GM18867 (cell line): ENCODE measurements around the gene ST6GALNAC3.
"Not testable (repeated sequence)": the region's sequence is repeated elsewhere in the genome, so short reads cannot be mapped to it uniquely, and the experiment has no call there.

Source experiments
- ATAC-seq: cut with Tn5 transposase; IDR thresholded peaks from one replicate; pipeline ENCODE4 v1.9.1; 2021; ENCODE audit warnings: mild to moderate bottlenecking, moderate library complexity; ENCODE audit not compliant: unreplicated experiment

The ST6GALNAC3 gene

DNA sequence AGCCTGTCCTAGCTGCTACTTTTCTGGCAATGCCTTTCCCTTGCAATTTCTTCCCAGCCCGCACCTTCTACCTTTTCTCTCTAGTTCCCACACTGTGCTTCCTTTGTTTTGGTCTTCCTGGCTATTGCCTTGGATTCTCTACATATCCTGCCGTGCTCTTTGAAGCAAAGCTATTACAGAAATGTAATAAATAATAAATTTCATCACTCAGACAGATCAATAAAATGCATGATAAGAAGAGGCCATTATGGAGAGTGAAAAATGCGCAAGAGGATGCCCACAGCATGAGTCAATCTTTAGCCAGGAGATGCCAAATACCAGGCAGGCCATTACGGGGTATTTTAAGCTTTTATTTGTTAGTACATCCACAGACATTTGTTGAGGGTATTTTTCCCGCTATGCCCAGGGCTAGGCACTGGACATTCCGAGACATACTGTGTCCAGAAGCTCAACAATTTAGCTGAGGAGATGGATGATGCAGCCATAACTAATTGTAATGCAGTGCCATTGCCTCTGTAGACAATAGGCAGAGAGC, 163.6 kb downstream of the ST6GALNAC3 start:
- no peak for ATAC-seq

DNA sequence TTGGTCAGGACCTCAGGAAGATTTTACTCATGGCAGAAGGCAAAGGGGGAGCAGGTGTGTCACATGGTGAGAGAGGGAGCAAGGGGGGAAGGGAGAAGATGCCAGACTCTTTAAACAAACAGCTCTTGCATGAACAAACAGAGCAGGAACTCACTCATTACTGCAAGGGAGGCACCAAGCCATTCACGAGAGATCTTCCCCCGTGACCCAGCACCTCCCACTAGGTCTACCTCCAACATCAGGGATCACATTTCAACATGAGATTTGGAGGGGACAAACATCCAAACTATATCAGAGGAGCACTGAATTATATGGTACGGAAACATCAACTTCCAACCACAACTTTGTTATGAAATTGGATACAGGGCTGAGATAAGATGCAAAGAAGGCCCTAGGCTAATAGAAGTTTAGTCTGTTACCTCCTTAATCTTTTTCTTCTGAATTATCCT, 164.9 kb downstream of the ST6GALNAC3 start:
- ATAC-seq, result no peak

DNA sequence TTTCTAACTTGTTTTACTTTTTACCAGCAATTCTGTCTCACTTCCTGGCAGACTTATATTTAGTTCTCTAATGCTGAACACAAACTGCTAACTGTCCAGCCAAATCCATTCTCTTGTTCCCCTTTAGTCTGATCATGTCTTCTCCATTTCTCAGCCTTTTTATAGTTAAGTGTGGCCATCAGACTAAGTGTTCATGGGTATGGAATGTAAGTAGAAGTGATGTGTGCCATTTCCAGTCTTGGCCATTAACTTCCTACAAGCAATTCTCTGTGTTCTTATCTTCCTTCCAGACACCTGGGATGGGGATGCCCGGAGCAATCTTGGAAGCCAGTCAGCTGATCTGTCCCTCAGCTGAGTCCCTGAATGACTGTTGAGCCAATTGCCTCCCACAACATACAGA, 165.8 kb downstream of the ST6GALNAC3 start:
- ATAC-seq, result no peak

DNA sequence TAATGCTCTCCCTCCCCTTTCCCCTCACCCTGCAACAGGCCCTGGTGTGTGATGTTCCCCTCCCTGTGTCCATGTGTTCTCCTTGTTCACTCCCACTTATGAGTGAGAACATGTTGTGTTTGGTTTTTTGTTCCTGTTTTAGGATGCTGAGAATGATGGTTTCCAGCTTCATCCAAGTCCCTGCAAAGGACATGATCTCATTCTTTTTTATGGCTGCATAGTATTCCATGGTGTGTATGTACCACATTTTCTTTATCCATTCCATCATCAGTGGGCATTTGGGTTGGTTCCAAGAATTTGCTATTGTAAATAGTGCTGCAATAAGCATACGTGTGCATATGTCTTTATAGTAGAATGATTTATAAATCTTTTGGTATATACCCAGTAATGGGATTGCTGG, 168.0 kb downstream of the ST6GALNAC3 start:
- ATAC-seq, result not testable (repeated sequence)

DNA sequence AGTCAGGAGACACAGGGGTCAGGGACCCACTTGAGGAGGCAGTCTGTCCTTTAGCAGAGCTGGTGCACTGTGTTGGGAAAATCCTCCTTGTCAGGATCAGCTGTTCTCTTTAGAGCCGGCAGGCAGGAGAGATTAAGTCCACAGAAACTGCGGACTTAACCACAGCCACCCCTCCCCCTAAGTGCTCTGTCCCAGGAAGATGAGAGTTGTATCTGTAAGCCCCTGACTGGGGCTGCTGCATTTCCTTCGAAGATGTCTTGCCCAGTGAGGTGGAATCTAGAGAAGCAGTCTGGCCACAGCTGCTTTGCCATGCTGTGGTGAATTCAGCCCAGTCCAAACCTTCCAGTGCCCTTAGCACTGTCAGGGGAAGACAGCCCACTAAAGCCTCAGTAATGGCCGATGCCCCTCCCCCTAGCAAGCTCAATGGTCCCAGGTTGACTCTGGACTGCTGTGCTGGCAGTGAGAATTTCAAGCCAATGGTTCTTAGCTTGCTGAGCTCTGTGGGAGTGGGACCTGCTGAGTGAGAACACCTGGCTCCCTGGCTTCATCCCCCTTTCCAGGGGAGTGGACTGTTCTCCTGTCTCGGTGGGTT, 172.8 kb downstream of the ST6GALNAC3 start:
- ATAC-seq, result no peak

DNA sequence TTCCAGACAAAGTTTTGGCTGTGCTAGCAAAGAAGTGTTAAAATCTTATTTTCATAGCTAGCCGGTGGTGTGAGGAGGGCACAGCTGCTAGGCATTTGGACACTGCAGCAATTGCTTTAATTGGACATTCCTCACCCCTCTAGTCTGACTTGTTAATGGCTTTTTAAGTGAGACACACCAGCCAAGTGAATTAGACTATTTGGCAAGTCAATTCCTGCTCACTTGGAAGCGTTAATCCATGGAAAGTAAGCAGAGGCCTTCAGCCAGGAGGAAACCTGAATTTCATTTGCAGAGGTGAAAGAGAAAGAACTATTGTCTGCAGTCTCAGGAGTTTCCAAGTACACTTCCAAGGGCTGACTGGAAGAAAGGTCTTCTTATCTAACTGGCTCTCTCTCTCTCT, 175.7 kb downstream of the ST6GALNAC3 start:
- ATAC-seq, result no peak

DNA sequence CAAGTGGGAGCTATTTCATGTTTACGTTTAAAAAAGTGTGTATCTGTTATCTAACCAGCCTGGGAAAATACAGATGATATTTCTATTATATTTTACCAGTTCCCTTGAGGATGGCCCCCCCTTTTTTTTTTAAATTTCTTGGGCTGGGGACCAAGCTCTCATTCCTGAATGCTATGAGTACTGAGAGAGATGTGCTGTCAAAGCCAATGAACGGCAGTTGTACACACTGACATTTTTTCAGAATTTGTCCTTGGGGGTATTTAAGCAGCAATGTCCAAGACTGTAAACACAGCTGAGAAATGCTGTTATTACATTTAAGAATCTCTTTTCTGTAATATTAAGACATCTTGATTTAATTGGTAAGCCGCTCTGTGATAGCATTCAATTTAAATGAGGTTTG, 177.9 kb downstream of the ST6GALNAC3 start:
- no peak for ATAC-seq

DNA sequence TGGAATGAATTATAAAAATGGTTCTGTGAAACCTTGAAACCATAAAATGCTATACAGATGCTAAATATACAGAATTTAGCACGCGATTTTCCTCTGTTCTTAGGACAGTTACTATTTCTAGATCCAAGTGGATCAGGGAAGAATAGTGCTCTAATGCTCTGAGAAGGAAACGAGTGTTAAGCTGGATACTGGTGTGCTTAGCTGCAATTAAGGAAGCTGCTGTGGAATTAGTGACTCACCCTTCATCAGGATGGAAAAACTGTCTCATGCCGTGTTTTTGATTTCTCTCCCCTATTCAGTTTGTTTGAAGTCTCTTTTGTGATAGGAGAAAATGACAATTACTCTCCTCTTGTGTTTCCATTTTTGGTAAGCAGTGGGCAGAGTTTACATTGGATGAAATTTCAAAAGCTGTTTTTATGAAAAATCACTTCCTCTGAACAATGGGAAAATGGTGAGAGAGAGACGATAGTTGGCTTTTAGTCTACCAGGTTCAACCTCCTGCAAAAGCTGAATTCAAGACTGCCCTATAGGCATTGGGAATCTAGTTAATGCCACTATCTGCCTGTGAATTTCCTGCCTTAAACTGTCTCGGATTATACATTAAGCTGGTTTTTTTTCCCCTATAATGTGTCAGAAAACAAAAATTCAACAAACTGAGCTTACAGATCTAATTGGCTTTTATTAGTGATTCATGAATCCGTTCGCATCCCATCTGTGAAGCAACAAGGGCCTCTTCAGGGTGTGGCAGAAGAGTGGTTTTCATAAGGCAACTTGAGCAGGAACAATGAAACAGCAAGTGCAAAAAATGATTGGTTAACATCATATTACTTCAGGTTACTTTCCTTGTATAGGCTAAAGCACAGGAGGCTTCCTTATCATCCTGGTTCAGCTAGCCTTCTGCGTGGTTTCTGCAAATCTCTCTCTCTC, 179.8 kb downstream of the ST6GALNAC3 start:
- no peak for ATAC-seq

DNA sequence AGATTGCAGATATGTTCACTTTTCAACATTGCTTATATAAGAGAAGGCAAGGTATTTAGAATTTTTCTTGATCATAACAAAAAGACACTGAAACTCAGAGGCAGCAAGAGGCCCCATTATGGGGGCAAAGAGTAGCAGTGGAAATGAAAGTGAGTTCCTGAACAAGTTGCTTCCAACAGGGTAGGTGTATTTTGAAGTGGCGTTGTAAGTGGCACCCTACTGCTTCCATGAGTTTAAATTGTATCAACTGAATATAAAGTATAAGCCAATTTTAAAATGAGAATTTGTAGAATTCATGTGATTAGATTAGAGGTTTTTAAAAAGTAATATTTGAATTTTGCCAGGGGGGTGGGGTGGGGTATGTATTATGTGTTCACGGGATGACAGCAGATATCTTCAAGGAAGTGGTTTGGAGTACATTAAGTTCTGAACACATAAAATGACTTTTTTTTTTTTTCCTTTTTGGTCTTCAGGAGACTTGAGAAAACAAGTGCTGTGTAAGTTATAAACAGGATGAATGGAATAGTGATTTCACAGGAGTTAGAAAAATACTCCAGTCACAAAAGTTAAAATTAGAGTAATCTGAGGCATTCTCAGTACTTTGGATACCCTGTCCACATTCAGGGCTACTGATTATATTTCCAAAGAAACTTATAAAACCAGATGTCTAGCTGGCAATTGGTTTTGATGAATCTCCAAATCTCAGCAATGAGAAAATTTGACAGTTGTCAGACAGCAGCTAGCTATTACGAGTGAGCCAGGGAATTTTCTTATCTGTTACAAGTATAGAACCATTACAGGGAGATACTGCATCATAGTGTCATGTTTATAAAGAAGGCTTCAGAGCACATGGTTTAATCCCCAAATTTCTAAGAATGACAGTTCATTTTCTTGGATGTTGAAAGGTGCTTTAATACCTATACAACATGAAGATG, 182.0 kb downstream of the ST6GALNAC3 start:
- no peak for ATAC-seq

DNA sequence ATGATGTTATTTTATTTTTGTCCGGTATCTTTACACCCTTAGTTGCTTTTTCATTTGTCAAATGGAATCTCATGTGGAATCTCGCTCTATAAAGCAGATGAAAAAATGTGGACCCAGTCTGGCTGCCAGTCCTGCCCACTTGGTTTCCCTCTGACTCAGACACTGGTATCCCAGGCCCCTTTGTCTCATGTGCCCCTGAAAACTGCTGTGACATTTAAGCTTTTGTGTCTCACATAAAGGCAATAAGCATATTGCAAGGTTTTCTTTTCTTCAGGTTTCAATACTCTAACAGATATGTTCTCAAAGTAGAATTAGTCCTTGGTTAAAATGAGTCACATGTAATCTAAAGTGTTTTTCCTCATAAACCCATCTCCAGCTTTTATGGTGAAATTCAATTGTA, 183.3 kb downstream of the ST6GALNAC3 start:
- ATAC-seq, result no peak

DNA sequence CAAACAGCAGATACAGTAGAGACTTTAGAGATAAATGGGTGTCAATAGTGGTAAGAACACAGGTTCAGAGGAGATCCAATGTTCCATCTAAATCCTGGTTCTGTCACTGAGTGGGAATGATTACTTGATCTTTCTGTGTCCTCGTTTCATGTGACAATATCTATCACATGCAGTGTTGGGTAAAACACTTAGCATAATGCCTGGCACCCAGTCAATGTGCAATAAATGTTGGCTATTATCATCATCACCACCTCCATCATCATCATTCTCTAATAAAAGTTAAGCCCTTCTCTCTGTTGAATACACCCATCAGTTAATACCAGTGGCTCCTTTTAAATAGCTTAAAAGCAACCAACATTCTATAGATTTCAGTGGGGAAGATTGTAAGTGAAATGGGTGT, 184.7 kb downstream of the ST6GALNAC3 start:
- ATAC-seq, result no peak

DNA sequence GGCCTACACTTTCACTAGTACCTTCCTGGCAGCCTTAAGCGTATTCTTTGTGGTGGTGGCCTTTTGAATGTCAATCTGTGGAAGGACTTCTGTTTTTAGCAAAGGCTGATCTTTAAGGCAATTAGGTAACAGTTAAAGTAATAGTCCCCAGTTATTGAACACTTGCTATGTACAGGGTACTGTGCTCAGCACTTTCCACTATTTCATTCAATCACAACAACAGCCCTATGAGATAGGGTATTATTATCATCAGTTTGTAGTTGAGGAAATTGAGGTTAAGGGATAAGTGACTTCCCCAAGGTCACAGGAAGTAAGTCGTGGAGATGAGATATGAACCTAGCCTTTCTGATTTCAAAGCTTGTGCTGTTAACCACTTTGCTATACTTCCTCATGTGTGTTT, 185.7 kb downstream of the ST6GALNAC3 start:
- ATAC-seq, result no peak

DNA sequence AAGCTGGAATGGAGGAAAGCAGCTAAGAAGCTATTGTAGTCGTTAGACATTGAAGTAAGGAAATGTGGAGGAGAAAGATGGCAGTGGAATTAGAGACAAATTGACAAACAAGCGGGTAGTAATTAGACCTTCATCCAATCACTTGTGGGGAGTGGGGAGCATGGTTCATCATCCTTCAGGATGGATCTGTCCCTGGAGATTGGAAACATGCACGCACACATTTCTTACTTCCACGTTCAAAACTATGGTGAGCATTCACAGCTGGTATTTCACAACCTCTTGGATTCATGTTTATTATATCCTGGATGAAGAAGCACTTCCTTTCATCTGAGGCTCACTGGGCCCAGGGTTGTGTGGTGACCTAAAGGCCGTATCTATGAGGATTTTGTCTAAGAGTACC, 188.1 kb downstream of the ST6GALNAC3 start:
- ATAC-seq, result no peak

DNA sequence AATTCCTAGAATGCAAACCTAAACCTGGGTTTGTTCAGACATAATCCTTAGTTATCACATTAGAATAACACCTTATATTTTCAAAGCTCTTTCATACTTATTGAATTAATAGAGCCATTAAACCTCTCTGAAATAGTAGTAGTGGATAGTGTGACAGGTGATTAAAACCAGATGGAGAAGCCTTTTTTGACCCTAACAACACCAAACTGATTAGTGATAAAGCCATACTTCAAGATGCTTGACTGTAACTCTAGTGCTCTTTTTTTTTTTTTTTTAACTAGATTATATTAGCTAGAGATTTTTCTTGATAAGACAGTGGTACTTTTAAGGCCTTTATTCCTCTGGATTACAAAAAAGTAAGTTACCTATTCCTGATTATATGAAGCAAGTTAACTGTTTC, 190.1 kb downstream of the ST6GALNAC3 start:
- no peak for ATAC-seq

DNA sequence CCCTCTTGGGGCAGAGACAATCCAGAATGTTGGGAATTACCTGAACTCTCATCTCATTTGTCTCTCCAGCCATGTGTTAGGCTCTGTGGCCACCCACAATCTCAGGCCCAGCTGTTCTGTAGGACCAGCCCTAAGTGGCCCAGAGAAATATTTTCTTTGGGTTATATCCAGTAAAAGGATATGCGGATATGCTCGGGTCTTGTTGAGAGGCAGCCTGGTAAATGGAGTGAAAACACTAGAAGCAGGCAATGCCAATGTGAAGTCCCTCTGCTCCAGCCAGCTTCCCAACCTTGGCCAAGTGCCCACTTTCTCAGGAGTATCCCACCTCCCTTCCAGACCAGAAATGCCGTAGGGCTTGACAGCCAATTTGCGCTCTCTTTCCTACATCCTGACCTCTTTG, 192.2 kb downstream of the ST6GALNAC3 start:
- ATAC-seq, result no peak

DNA sequence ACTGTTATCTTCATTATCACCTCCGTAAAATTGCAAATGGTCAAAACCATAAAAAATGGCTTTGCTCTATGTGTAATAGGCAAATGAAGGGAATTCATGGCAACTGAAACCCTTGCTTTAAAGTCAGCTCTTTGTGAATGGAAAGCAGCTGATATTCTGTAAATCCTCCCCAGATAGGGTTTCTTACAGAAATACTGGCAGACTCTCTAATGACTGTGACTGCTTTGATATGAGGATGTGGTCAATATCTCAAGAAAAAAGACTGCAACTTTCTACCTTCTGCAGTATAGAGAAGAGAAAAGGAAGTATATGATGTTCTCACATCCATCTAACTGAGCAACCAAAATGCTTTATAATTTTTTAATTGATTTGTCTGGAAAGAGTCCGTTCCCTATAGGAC, 193.1 kb downstream of the ST6GALNAC3 start:
- ATAC-seq, result no peak

DNA sequence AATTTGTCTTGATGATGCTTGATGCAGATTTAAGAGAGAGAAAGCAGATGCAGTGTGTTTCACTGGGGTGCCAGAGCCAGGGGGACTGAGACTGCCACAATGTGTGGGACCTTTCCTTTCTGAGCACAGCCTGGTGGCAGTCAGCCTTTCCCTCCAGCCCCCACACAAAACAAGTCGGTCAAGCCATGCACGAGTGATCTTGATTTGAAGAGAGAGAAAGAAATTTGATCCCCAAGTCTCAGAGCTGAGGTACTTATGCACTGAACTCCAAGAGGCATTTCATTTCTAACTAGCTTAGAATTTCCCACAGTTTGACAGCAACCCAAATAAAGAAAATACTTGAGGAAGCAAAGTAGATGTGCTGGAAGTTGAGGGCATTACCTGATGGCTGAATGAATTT, 193.8 kb downstream of the ST6GALNAC3 start:
- no peak for ATAC-seq

DNA sequence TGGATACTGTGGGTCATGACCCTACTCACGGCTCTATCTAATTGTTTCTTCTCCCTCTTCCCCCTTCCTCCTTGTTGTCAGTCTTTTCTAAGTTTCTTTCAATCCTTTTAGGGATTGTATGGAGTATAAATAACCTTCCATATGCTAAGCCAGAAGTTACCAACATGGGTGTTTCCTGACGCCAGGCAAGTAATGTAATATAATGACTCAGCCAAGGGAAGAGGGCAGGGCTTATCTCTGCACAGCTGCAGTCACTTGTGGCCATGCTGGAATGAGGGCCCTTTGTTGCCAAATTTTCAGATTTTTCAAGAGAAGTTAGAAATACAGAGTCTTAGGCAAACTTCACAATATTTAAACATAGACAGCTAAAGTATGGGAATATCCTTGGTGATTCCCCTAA, 194.6 kb downstream of the ST6GALNAC3 start:
- no peak for ATAC-seq

DNA sequence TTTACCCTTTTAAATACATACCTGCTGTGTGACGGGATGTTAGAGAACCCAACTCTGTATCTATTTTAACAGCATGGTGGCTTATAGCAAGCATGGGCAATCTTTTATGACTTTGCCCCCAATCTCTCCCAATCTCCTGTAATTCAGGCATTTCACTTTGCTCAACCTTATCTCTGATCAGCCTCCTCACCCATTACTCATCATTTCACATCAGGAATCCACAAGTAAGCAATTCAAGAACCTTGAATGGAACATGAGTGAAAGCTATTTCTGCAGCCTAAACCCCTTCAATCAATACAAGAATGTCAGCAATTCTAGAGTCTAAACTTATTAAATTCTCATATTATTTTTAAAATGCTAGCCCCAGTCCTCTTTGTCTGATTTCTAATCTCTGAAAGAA, 199.8 kb downstream of the ST6GALNAC3 start:
- ATAC-seq, result no peak

DNA sequence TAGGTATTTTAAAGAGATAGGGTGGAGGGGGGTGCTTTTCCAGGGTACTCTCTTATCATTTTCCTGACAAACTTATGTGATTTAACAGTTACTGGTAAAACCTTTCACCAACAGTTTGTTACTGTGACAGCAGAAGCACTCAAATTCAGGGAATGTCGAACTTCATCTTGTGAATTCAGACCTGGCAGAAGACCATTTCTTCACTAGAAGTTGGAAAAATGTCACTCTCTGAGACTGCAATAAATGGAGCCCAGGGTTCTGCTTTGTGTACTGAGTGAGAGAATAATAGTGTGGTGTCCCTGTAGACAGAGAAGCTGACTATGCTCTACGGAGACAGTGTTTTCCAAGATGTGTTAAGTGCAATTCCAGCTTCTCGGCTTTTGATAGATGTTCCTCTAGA, 200.2 kb downstream of the ST6GALNAC3 start:
- ATAC-seq, result no peak

DNA sequence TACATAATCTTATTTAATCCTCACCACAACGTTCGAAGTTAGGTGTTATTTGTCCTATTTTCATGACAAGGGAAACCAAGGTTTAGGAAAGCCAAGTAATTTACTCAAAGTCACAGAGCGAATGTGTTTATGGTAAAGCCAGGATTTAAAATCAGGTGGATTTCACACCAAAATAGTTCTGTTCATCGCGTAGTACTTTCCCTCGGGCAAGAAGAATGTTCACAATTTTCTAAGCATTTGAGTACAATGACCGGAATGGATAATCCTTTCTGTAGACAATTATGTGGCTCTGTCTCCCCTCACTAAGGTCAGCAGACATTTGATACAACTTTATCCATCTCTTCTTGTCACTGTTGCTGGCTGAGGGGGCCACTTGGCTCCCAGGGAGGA, 204.2 kb downstream of the ST6GALNAC3 start:
- ATAC-seq, result no peak
